HG02943 (cell line): Measurements from ENCODE around the gene JSRP1.

Source experiments
- ATAC-seq: cut with Tn5 transposase; IDR thresholded peaks from one replicate; pipeline ENCODE4 v1.9.1; 2021; ENCODE audit warnings: mild to moderate bottlenecking, low read depth, moderate library complexity; ENCODE audit not compliant: unreplicated experiment

Gene JSRP1

GRCh38 chr19:2234996-2235380, 21.2 kb downstream of the JSRP1 start:
- no peak for ATAC-seq

- no peak for ATAC-seq
Observed at GRCh38 chr19:2233601-2234280, 22.5 kb downstream of the JSRP1 start.

DNA sequence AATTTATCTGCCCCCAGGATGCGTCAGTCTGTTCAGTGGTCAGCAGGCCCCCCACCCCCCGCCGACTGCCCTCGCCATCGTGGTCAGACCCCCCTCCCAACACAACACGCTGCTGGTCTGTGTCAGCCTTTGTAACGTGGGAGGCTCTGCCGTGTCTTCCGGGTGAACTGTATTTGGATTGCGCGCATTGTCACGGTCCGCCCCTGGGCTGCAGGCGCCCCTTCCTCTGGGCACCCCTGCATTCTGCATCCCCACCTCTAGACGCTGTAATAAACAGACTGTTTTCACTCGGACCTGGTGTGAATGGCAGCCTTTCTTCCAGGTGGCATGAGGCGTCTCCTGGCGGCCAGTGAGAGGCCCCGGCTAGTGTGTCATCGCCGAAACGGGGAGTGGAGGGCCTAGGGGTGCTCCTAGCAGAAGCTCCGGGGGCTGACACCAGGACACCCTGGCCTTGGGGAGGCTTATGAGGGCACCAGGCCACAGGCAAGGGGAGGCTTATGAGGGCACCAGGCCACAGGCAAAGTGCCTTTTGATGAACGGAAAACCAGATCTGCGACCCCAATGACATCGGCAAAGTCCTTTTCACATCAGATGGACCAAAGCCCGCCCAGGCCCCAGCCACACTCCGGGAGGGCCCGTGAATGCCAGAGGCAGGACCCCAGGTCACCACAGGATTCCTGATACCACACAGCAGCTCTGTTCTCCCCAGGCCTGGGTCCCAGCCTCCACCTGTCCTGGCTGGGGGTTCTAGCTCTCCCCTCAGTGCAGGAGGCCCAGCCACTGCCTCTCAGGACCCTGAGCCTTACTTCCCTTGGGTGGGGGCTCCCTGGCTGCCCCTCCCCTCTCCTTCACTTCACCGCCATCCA, 23.7 kb downstream of the JSRP1 start:
- ATAC-seq: no peak

GRCh38 chr19:2231621-2232221, 24.5 kb downstream of the JSRP1 start:
- ATAC-seq: no peak

- no peak for ATAC-seq
Observed at GRCh38 chr19:2230807-2231533, 25.2 kb downstream of the JSRP1 start.

DNA sequence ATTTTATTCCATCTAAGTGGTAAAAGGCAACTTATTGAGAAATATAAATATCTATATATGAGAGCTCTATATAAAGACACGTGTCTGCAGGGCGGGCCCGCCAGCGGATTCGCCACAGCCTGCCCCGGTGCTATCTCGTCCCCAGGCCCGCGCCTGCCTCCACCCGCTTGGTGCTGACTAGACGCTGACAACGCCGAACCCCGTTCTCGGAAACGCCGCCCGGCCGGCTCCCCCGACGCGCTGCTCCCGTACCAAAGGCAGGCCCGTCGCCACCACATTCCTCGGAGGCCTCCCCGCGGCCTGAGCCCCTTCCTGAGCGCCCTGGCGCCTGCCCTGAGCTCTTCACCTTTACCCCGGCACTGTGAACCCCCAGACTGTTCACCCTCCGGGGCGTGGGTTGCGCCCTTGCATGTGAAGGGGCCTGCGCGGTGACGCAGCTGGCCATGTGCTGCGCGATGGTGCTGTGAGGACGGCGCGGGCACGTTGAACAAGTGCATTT, 26.1 kb downstream of the JSRP1 start:
- no peak for ATAC-seq

DNA sequence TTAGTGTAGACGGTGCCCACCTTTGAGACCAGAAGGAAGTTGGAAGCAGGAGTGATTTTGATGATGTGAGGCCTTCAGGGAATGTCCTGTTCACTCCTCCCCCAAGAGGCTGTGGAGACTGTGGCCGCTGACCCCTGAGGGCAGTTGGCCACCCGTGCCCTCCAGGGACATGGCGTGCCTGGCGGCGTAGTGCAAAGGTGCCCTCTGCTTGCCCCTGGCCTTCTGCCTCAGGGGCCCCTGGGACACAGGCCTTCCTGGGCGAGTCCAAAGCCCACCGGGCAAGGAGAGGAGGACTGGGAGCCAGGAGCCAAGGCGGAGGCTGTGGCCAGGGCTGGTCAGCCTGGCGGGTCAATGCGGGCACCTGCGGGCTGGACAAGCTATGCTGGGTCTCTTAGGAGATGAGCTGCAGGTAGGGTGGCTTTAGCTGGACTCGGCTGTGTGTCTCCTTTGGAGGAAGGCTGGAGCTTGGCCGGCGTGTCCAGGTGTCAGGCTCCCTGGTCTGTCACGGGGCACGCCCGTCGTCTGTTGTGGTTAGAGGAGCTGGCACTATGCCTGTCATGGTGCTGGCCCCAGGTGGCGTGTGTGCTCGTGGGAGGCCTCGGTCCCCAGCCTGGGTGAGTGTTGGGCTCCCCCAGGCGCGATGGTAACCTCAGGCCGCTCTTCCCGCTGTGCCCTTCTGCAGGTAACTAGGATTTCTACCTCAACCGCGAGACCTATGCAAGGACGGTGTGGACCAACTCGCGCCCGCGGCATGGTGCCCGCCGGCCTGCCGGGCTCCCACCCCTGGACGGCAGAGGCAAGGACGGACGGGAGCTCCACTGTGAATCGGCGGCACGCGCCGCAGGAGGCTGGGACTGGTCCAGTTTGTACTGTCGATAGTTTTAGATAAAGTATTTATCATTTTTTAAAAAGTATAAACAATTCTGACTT, 26.8 kb downstream of the JSRP1 start:
- ATAC-seq: no peak

DNA sequence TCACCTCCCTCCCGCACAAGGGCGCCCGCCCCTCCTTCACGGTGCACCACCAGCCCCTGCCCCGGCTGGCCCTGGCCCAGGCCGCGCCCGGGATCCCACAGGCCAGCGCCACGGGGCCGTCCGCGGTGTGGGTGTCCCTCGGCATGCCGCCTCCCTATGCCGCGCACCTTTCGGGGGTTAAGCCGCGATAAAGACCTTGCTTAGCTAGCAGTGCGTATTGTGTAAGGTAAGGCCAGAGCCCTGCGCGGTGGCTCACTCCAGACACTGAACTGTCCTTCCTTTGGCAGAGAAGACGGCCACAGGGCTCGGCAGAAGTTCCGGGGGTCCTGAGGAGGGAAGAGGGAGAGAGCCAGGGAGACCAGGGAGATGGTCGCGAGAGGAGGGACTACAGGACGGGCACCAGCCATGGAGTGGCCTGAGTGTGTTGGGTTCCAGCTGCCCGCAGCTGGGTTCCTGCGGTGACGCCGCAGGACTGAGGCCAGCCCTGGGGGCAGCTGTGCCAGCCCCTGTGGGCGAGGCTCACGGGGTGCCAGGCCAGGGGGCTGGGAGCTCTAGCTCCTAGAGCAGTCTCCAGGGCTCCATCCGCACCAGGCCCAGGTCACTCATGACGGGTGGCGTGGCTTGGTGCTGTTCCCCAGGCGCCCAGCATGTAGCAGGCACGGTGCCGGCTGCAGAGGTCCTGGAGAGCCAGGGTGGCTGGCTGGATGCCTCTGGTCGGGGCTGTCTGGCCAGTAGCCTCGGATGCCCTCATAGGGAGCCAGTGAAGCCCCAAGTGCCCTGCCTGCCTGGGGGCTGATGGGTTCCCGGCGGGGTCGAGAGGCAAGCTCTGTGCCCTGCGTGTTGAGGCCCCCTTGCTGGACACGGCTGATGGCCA, 27.8 kb downstream of the JSRP1 start:
- no peak for ATAC-seq

GRCh38 chr19:2227415-2228156, 28.6 kb downstream of the JSRP1 start:
- no peak for ATAC-seq

- ATAC-seq: no peak
Observed at GRCh38 chr19:2226840-2227360, 29.3 kb downstream of the JSRP1 start.

DNA sequence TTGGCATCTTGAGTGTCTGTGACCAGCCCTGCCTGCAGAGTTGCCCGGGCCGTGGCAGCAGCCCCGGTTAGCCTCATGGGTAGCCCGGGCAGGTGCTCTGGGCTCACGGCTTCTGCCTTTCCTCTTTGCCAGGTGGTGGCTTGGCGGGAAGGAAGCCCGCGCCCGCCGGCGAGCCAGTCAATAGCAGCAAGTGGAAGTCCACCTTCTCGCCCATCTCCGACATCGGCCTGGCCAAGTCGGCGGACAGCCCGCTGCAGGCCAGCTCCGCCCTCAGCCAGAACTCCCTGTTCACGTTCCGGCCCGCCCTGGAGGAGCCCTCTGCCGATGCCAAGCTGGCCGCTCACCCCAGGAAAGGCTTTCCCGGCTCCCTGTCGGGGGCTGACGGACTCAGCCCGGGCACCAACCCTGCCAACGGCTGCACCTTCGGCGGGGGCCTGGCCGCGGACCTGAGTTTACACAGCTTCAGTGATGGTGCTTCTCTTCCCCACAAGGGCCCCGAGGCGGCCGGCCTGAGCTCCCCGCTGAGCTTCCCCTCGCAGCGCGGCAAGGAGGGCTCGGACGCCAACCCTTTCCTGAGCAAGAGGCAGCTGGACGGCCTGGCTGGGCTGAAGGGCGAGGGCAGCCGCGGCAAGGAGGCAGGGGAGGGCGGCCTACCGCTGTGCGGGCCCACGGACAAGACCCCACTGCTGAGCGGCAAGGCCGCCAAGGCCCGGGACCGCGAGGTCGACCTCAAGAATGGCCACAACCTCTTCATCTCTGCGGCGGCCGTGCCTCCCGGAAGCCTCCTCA, 30.0 kb downstream of the JSRP1 start:
- no peak for ATAC-seq

GRCh38 chr19:2225415-2226050, 30.7 kb downstream of the JSRP1 start:
- ATAC-seq: no peak

- ATAC-seq: no peak
Observed at GRCh38 chr19:2224754-2225349, 31.4 kb downstream of the JSRP1 start.

- no peak for ATAC-seq
Observed at GRCh38 chr19:2223959-2224358, 32.3 kb downstream of the JSRP1 start.

DNA sequence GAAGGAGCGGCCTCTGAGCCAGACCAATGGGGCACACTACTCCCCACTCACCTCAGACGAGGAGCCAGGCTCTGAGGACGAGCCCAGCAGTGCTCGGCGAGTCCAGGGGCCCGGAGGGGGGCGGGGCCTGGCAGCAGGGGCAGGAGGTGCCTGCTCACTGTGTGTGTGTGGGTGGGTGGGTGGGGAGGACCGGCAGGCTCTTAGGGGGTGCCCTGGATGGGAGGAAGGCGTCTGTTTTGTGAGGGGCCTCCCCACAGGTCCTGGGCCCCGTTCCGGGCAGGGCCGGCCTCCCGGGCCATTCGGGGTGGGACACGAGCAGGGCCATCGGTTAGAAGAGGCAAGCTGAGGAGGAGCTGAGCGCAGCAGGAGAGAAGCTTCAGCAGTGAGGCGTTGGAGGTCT, 32.8 kb downstream of the JSRP1 start:
- ATAC-seq: no peak

- ATAC-seq: no peak
Observed at GRCh38 chr19:2221918-2222317, 34.3 kb downstream of the JSRP1 start.
